HEK293 (cell line): ENCODE data around the gene LAIR2.

Experiments used
- CTCF ChIA-PET: fragments of 350-600 bp; formaldehyde crosslinking; extraction: SDS; loops from one replicate; lab custom pipeline; 2021; ENCODE audit warnings: antibody characterized with exemption; lab: Yijun Ruan, JAX
- POLR2A ChIA-PET: fragments of 300-600 bp; formaldehyde crosslinking; extraction: SDS; loops from one replicate; lab custom pipeline; 2020; ENCODE audit warnings: antibody characterized with exemption, inconsistent platforms; lab: Yijun Ruan, JAX
- H3K27ac ChIP-seq: fragments of 200-500 bp; sonication (Bioruptor generic); 2 replicates; pipeline ENCODE4 v1.5.1; 2014; ENCODE audit warnings: low read depth, low read length, control low read depth, inconsistent platforms; ENCODE audit errors: extremely low read depth
- H3K36me3 ChIP-seq, 2 experiments: fragments of 200-500 bp in 1 of 2; sonication (Bioruptor generic) in 1 of 2; 1 replicate in 1 of 2; 2 replicates in 1 of 2; pipeline ENCODE4 v1.5.1; 2014 to 2017; ENCODE audit warnings: inconsistent platforms in 2 of 2, low read length in 2 of 2; ENCODE audit not compliant: control insufficient read depth in 2 of 2, insufficient read depth in 1 of 2
- H3K4me1 ChIP-seq: fragments of 200-500 bp; sonication (Bioruptor generic); 2 replicates; pipeline ENCODE4 v1.5.1; 2014; ENCODE audit warnings: mild to moderate bottlenecking, low read length, inconsistent platforms; ENCODE audit not compliant: control insufficient read depth, insufficient read depth
- H3K4me3 ChIP-seq: 2 replicates; pipeline ENCODE4 v1.5.1; 2011; ENCODE audit warnings: low read depth, mild to moderate bottlenecking, control low read depth, low read length, moderate library complexity
- H3K9me3 ChIP-seq: fragments of 200-500 bp; sonication (Bioruptor generic); 2 replicates; pipeline ENCODE4 v1.5.1; 2014; ENCODE audit warnings: low read depth, low read length, inconsistent platforms; ENCODE audit not compliant: control insufficient read depth, insufficient read depth
- INSM2 ChIP-seq: fragments of 450-650 bp; formaldehyde crosslinking; IDR thresholded peaks from 2 replicates; pipeline ENCODE4 v1.5.1; 2016; ENCODE audit warnings: missing biosample characterization, missing genetic modification characterization
- OSR2 ChIP-seq: fragments of 450-650 bp; formaldehyde crosslinking; IDR thresholded peaks from 2 replicates; pipeline ENCODE4 v1.5.1; 2016; ENCODE audit warnings: missing biosample characterization, missing genetic modification characterization
- WT1 ChIP-seq: fragments of 450-650 bp; formaldehyde crosslinking; IDR thresholded peaks from 2 replicates; pipeline ENCODE4 v1.5.1; 2016; ENCODE audit warnings: missing biosample characterization, missing genetic modification characterization
- ZBTB26 ChIP-seq: fragments of 450-650 bp; formaldehyde crosslinking; optimal IDR thresholded peaks from 2 replicates; pipeline ENCODE3; 2016; ENCODE audit warnings: missing biosample characterization, mild to moderate bottlenecking, missing genetic modification characterization
- ZEB2 ChIP-seq: fragments of 450-650 bp; formaldehyde crosslinking; IDR thresholded peaks from 2 replicates; pipeline ENCODE4 v1.5.1; 2016; ENCODE audit warnings: missing biosample characterization, missing genetic modification characterization
- ZNF175 ChIP-seq: fragments of 450-650 bp; formaldehyde crosslinking; IDR thresholded peaks from 2 replicates; pipeline ENCODE4 v1.5.1; 2016; ENCODE audit warnings: missing biosample characterization, missing genetic modification characterization
- ZNF214 ChIP-seq: fragments of 450-650 bp; formaldehyde crosslinking; IDR thresholded peaks from 2 replicates; pipeline ENCODE4 v1.5.1; 2017; ENCODE audit warnings: missing biosample characterization, mild to moderate bottlenecking, missing genetic modification characterization, borderline replicate concordance
- ZNF37A ChIP-seq: fragments of 450-650 bp; IDR thresholded peaks from 2 replicates; pipeline ENCODE4 v1.5.1; 2018; ENCODE audit warnings: missing biosample characterization, missing genetic modification characterization
- ZNF600 ChIP-seq: fragments of 450-650 bp; formaldehyde crosslinking; IDR thresholded peaks from 2 replicates; pipeline ENCODE4 v1.5.1; 2016; ENCODE audit warnings: missing biosample characterization, missing genetic modification characterization
- ZNF76 ChIP-seq: fragments of 450-650 bp; formaldehyde crosslinking; IDR thresholded peaks from 2 replicates; pipeline ENCODE4; 2016; ENCODE audit warnings: low read depth, missing biosample characterization, missing genetic modification characterization, borderline replicate concordance
- TF ChIP-seq, protein P1 (sequence below): sonication (generic); formaldehyde crosslinking; IDR thresholded peaks from 2 replicates; pipeline ENCODE4 v1.8.1; 2022; ENCODE audit warnings: mild to moderate bottlenecking, moderate library complexity, missing genetic modification reagents
- TF ChIP-seq, protein P2 (sequence below): fragments of 450-650 bp; formaldehyde crosslinking; IDR thresholded peaks from 2 replicates; pipeline ENCODE4 v1.5.1; 2016; ENCODE audit warnings: missing biosample characterization, missing genetic modification characterization
- TF ChIP-seq, protein P3 (sequence below): fragments of 450-650 bp; formaldehyde crosslinking; IDR thresholded peaks from 2 replicates; pipeline ENCODE4 v1.5.1; 2016; ENCODE audit warnings: missing biosample characterization, missing genetic modification characterization, borderline replicate concordance

Gene LAIR2

DNA sequence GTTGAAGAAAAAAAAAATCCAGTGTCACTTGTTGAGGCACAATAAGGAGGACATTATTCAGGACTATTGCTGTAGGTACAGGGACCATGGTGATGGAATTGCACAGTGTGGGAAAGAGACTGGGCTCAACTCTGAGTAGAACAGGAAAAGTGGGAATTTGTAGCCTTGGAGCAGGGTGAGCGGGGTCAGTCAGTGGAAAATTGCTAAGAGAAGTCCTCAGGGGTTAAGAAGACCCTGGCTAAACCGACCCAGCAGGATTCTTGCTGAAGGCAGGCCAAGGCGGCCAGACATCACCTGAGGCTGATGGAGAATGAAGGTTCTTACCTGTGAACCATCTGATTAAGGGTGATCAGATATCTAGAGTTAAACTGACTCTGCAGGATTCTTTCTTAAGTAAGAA lies 12.5 kb downstream of the LAIR2 start (continued):
- no peak for TF ChIP-seq ZNF214 (tag by site-specific recombination)

GRCh38 chr19:54517483-54517882 lies 14.9 kb downstream of the LAIR2 start:
- H3K36me3 ChIP-seq: no peaks in the 10 kb centered on the region
- H3K4me3 ChIP-seq: no peak overlapping the region
- CTCF ChIA-PET: interaction anchor here (1.8 kb wide), 1 partner anchor 39 kb away, joined by 9 read pairs; no protein-coding TSS in a partner anchor
- no peaks in the 10 kb centered on the region for H3K9me3 ChIP-seq
- H3K27ac ChIP-seq: no peak overlapping the region
- TF ChIP-seq, protein P1, sequence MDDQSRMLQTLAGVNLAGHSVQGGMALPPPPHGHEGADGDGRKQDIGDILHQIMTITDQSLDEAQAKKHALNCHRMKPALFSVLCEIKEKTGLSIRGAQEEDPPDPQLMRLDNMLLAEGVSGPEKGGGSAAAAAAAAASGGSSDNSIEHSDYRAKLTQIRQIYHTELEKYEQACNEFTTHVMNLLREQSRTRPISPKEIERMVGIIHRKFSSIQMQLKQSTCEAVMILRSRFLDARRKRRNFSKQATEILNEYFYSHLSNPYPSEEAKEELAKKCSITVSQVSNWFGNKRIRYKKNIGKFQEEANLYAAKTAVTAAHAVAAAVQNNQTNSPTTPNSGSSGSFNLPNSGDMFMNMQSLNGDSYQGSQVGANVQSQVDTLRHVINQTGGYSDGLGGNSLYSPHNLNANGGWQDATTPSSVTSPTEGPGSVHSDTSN: 0 out of 2 replicates have a peak, but pooled peaks have one; percentile 57
- TF ChIP-seq, protein P2, sequence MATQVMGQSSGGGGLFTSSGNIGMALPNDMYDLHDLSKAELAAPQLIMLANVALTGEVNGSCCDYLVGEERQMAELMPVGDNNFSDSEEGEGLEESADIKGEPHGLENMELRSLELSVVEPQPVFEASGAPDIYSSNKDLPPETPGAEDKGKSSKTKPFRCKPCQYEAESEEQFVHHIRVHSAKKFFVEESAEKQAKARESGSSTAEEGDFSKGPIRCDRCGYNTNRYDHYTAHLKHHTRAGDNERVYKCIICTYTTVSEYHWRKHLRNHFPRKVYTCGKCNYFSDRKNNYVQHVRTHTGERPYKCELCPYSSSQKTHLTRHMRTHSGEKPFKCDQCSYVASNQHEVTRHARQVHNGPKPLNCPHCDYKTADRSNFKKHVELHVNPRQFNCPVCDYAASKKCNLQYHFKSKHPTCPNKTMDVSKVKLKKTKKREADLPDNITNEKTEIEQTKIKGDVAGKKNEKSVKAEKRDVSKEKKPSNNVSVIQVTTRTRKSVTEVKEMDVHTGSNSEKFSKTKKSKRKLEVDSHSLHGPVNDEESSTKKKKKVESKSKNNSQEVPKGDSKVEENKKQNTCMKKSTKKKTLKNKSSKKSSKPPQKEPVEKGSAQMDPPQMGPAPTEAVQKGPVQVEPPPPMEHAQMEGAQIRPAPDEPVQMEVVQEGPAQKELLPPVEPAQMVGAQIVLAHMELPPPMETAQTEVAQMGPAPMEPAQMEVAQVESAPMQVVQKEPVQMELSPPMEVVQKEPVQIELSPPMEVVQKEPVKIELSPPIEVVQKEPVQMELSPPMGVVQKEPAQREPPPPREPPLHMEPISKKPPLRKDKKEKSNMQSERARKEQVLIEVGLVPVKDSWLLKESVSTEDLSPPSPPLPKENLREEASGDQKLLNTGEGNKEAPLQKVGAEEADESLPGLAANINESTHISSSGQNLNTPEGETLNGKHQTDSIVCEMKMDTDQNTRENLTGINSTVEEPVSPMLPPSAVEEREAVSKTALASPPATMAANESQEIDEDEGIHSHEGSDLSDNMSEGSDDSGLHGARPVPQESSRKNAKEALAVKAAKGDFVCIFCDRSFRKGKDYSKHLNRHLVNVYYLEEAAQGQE: peak; percentile 93
- TF ChIP-seq WT1 (tag by site-specific recombination): no peak
- TF ChIP-seq, all 188 proteins: peak for 2
- H3K4me1 ChIP-seq: no peaks in the 10 kb centered on the region
- POLR2A ChIA-PET: no interaction called here

GRCh38 chr19:54518844-54519243 lies 16.2 kb downstream of the LAIR2 start:
- CTCF ChIA-PET: interaction anchor here (1.5 to 1.8 kb wide), 2 partner anchors 38 to 40 kb away, joined by 8 to 9 read pairs; no protein-coding TSS in a partner anchor
- POLR2A ChIA-PET: no interaction called here
- no peak overlapping the region for H3K4me3 ChIP-seq
- H3K36me3 ChIP-seq: no peaks in the 10 kb centered on the region
- H3K4me1 ChIP-seq: no peaks in the 10 kb centered on the region
- TF ChIP-seq, protein P3, sequence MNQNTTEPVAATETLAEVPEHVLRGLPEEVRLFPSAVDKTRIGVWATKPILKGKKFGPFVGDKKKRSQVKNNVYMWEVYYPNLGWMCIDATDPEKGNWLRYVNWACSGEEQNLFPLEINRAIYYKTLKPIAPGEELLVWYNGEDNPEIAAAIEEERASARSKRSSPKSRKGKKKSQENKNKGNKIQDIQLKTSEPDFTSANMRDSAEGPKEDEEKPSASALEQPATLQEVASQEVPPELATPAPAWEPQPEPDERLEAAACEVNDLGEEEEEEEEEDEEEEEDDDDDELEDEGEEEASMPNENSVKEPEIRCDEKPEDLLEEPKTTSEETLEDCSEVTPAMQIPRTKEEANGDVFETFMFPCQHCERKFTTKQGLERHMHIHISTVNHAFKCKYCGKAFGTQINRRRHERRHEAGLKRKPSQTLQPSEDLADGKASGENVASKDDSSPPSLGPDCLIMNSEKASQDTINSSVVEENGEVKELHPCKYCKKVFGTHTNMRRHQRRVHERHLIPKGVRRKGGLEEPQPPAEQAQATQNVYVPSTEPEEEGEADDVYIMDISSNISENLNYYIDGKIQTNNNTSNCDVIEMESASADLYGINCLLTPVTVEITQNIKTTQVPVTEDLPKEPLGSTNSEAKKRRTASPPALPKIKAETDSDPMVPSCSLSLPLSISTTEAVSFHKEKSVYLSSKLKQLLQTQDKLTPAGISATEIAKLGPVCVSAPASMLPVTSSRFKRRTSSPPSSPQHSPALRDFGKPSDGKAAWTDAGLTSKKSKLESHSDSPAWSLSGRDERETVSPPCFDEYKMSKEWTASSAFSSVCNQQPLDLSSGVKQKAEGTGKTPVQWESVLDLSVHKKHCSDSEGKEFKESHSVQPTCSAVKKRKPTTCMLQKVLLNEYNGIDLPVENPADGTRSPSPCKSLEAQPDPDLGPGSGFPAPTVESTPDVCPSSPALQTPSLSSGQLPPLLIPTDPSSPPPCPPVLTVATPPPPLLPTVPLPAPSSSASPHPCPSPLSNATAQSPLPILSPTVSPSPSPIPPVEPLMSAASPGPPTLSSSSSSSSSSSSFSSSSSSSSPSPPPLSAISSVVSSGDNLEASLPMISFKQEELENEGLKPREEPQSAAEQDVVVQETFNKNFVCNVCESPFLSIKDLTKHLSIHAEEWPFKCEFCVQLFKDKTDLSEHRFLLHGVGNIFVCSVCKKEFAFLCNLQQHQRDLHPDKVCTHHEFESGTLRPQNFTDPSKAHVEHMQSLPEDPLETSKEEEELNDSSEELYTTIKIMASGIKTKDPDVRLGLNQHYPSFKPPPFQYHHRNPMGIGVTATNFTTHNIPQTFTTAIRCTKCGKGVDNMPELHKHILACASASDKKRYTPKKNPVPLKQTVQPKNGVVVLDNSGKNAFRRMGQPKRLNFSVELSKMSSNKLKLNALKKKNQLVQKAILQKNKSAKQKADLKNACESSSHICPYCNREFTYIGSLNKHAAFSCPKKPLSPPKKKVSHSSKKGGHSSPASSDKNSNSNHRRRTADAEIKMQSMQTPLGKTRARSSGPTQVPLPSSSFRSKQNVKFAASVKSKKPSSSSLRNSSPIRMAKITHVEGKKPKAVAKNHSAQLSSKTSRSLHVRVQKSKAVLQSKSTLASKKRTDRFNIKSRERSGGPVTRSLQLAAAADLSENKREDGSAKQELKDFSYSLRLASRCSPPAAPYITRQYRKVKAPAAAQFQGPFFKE (tag by site-specific recombination): no peak
- TF ChIP-seq INSM2 (tag by site-specific recombination) (no peak), OSR2 (tag by site-specific recombination) (no peak), ZNF37A (tag by site-specific recombination) (no peak), ZBTB26 (tag by site-specific recombination) (no peak), ZNF600 (no peak), ZNF175 (tag by site-specific recombination) (no peak), ZEB2 (tag by site-specific recombination) (no peak), ZNF76 (tag by site-specific recombination) (no peak)
- no peaks in the 10 kb centered on the region for H3K9me3 ChIP-seq
- H3K27ac ChIP-seq: no peak overlapping the region
